ENCODE measurements around the gene ESRRB.

- TF ChIP-seq TEAD4 (IDR thresholded peaks at IDR 0.05) = no peak
- no peak for TF ChIP-seq EP300 (IDR thresholded peaks at IDR 0.05; ENCODE audit: borderline replicate concordance)
Observed at GRCh38 chr14:76463105-76463504, 87.2 kb downstream of the ESRRB start.
